OCI-LY1 (cell line): ENCODE results near the gene ATP4A.

Source experiments
- H2AFZ ChIP-seq: fragments of 200-600 bp; sonication (generic), shearing (Covaris generic); 2 replicates; pipeline ENCODE4 v1.6.0; 2014; ENCODE audit warnings: antibody characterized with exemption, mild to moderate bottlenecking, low read length
- H3F3A ChIP-seq: fragments of 200-600 bp; sonication (generic), shearing (Covaris generic); 2 replicates; pipeline ENCODE4 v1.6.0; 2014; ENCODE audit warnings: mild to moderate bottlenecking, antibody characterized with exemption, low read length, moderate library complexity; ENCODE audit not compliant: insufficient read depth
- H3K27ac ChIP-seq: fragments of 200-600 bp; sonication (generic); 2 replicates; pipeline ENCODE4 v1.5.1; 2014; ENCODE audit warnings: low read length, mixed run types, mild to moderate bottlenecking, low read depth; ENCODE audit not compliant: poor library complexity, severe bottlenecking
- H3K27me3 ChIP-seq: fragments of 200-600 bp; sonication (generic); 2 replicates; pipeline ENCODE4 v1.6.0; 2014; ENCODE audit warnings: antibody characterized with exemption, mild to moderate bottlenecking, low read length, moderate library complexity; ENCODE audit not compliant: insufficient read depth
- H3K36me3 ChIP-seq: fragments of 200-600 bp; sonication (generic); 2 replicates; pipeline ENCODE4 v1.6.1; 2014; ENCODE audit warnings: mild to moderate bottlenecking, antibody characterized with exemption, low read length, moderate library complexity, mixed read lengths; ENCODE audit not compliant: insufficient read depth
- H3K4me1 ChIP-seq: fragments of 200-600 bp; sonication (generic); 2 replicates; pipeline ENCODE4 v1.5.1; 2014; ENCODE audit warnings: mild to moderate bottlenecking, low read length, moderate library complexity; ENCODE audit not compliant: insufficient read depth, severe bottlenecking
- H3K4me2 ChIP-seq: fragments of 200-600 bp; sonication (generic), shearing (Covaris generic); 2 replicates; pipeline ENCODE4 v1.6.1; 2014; ENCODE audit warnings: low read length
- H3K4me3 ChIP-seq: fragments of 200-600 bp; sonication (generic); 2 replicates; pipeline ENCODE4 v1.5.1; 2014; ENCODE audit warnings: low read length, low read depth, mild to moderate bottlenecking, mixed read lengths; ENCODE audit not compliant: poor library complexity, severe bottlenecking
- H3K79me2 ChIP-seq: fragments of 200-600 bp; shearing (Covaris generic); 2 replicates; pipeline ENCODE4 v1.6.1; 2016; ENCODE audit warnings: mixed run types, low read length, mixed read lengths; ENCODE audit not compliant: insufficient read depth
- H3K9ac ChIP-seq: fragments of 200-600 bp; sonication (generic), shearing (Covaris generic); 2 replicates; pipeline ENCODE4 v1.6.1; 2014; ENCODE audit warnings: mild to moderate bottlenecking, low read length, mixed read lengths
- H3K9me2 ChIP-seq: fragments of 200-600 bp; sonication (generic), shearing (Covaris generic); 2 replicates; pipeline ENCODE4 v1.6.1; 2014; ENCODE audit warnings: low read depth, mild to moderate bottlenecking, low read length, mixed read lengths
- H3K9me3 ChIP-seq: fragments of 200-600 bp; shearing (Covaris generic); 2 replicates; pipeline ENCODE4 v1.6.1; 2014; ENCODE audit warnings: low read length, mixed read lengths
- H4K20me1 ChIP-seq: fragments of 200-600 bp; sonication (generic), shearing (Covaris generic); 2 replicates; pipeline ENCODE4 v1.6.0; 2016; ENCODE audit warnings: mild to moderate bottlenecking, low read length; ENCODE audit not compliant: insufficient read depth
- EZH2 ChIP-seq: fragments of 200-600 bp; sonication (generic), shearing (Covaris generic); IDR thresholded peaks from 2 replicates; pipeline ENCODE4 v1.8.0; 2017; ENCODE audit warnings: borderline replicate concordance, mixed run types, mild to moderate bottlenecking, antibody characterized with exemption, low read length, moderate library complexity, mixed read lengths
- TF ChIP-seq, protein P1 (sequence below): fragments of 200-600 bp; sonication (generic), shearing (Covaris generic); IDR thresholded peaks from 2 replicates; pipeline ENCODE4 v1.5.1; 2017; ENCODE audit warnings: mild to moderate bottlenecking, antibody characterized with exemption, low read length, moderate library complexity, mixed read lengths

The ATP4A gene

DNA sequence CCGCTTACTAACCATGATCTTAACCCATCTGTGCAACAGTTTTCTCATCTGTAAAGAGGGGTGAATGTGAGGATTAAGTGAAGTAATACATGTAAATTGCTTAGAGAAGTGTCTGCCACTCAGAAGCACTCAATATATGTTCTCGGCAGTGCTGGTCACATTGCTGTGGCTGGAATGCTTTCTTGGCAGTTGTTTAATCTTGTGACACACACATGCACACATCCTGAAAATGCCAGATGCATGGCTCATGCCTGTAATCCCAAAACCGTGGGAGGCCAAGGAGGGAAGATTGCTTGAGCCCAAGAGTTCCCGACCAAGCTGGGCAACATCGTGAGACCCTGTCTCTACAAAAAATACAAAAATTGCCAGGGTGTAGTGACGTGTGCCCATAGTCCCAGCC lies 45.1 kb downstream of the ATP4A start:
- Histone ChIP-seq H2AFZ (no peak overlapping the region), H3K27ac (no peak overlapping the region)

DNA sequence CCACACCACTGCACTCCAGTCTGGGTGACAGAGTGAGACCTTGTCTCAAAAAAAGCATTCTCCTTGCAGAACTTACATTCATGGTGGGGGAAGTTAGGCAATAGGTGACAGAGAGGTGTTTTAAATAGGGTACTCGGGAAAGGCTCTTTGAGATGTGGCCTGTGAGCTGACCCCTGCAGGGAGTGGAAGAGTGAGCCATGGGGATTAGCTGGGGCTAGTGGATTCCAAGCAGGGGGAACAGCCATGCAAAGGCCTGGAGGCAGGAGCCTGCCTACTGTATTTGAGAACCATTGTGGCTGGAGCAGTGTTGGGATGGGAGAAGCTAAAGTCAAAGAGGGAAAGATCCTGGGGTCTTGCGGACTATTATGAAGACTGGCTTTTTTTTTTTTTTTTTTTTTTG lies 46.1 kb downstream of the ATP4A start:
- Histone ChIP-seq H4K20me1 (no peaks in the 10 kb centered on the region), H2AFZ (no peak overlapping the region), H3F3A (no peaks in the 10 kb centered on the region), H3K4me3 (no peak overlapping the region), H3K9me3 (no peaks in the 10 kb centered on the region), H3K9ac (no peak overlapping the region), H3K79me2 (no peaks in the 10 kb centered on the region), H3K4me1 (no peaks in the 10 kb centered on the region), H3K27ac (no peak overlapping the region), H3K9me2 (no peaks in the 10 kb centered on the region), H3K36me3 (no peaks in the 10 kb centered on the region), H3K27me3 (peaks cover 5% of the 10 kb centered on the region; the same call in 1 of the 2 replicates), H3K4me2 (no peak overlapping the region)
- TF ChIP-seq EZH2, result no peak

More for the DNA sequence above, 45.1 kb downstream of the ATP4A start:
- Histone ChIP-seq H3K9me2 (no peaks in the 10 kb centered on the region), H3K9ac (no peak overlapping the region), H3K4me3 (no peak overlapping the region), H3F3A (no peaks in the 10 kb centered on the region), H3K9me3 (no peaks in the 10 kb centered on the region), H4K20me1 (no peaks in the 10 kb centered on the region), H3K36me3 (no peaks in the 10 kb centered on the region), H3K4me2 (no peak overlapping the region), H3K27me3 (0 out of 2 replicates have a peak, but pooled peaks cover 5% of the 10 kb centered on the region), H3K4me1 (no peaks in the 10 kb centered on the region), H3K79me2 (no peaks in the 10 kb centered on the region)
- TF ChIP-seq, protein P1, sequence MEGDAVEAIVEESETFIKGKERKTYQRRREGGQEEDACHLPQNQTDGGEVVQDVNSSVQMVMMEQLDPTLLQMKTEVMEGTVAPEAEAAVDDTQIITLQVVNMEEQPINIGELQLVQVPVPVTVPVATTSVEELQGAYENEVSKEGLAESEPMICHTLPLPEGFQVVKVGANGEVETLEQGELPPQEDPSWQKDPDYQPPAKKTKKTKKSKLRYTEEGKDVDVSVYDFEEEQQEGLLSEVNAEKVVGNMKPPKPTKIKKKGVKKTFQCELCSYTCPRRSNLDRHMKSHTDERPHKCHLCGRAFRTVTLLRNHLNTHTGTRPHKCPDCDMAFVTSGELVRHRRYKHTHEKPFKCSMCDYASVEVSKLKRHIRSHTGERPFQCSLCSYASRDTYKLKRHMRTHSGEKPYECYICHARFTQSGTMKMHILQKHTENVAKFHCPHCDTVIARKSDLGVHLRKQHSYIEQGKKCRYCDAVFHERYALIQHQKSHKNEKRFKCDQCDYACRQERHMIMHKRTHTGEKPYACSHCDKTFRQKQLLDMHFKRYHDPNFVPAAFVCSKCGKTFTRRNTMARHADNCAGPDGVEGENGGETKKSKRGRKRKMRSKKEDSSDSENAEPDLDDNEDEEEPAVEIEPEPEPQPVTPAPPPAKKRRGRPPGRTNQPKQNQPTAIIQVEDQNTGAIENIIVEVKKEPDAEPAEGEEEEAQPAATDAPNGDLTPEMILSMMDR, result no peak
- no peak for TF ChIP-seq EZH2

DNA sequence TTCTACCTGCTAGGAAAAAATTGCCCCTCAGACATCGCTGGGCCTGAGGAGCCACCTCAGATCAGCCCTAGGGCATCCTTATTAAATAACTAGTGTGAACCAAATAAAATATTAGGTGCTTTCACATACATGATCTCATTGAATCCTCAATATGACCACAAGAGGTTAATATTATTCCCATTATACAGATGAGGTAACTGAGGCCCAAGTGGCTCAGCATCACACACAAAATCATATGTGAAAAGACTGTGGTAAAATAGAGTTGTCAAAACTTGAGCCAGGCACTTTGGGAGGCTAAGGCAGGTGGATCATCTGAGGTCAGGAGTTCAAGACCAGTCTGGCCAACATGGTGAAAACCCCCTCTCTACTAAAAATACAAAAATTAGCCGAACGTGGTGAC lies 47.1 kb downstream of the ATP4A start:
- Histone ChIP-seq H3K4me2 (no peak overlapping the region), H3K9me3 (no peaks in the 10 kb centered on the region), H4K20me1 (no peaks in the 10 kb centered on the region), H3K9ac (no peak overlapping the region), H3K27ac (no peak overlapping the region), H3K9me2 (no peaks in the 10 kb centered on the region), H2AFZ (no peak overlapping the region), H3K4me1 (no peaks in the 10 kb centered on the region), H3K27me3 (peaks cover 5% of the 10 kb centered on the region; the same call in 1 of the 2 replicates), H3K4me3 (no peak overlapping the region), H3K36me3 (no peaks in the 10 kb centered on the region), H3F3A (no peaks in the 10 kb centered on the region), H3K79me2 (no peaks in the 10 kb centered on the region)
- TF ChIP-seq, protein P1, result no peak
- TF ChIP-seq EZH2, result no peak

DNA sequence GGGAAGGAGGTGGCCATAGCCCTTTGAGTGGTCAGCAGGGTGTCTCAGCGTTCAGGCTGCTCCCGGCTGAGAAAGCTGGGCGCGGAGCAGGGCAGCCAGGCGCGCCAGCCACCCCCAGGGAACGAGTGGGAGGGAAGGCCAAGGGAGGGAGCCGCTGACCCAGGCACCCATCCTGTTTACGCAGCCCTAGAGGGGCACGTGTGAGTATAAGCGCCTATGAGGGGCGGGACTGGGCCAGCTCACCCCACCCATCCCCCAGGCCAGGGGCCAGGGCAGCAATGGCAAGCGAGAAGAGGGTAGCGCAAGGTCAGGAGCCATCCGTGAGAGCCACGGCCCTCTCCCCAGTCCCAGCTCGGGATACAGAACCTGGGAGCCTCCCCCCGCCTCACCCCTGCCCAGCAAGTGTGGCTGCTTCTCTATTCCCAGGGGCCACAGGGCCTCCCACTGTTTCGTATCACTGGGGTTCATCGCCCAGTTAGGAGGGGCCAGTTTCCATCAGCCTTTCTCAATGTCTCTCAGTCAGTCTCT lies 49.1 kb downstream of the ATP4A start:
- Histone ChIP-seq H3K9me3 (no peaks in the 10 kb centered on the region), H3K79me2 (no peaks in the 10 kb centered on the region), H4K20me1 (no peaks in the 10 kb centered on the region), H3K4me3 (no peak overlapping the region), H2AFZ (no peak overlapping the region), H3K4me1 (no peaks in the 10 kb centered on the region), H3K9me2 (no peaks in the 10 kb centered on the region), H3K27ac (no peak overlapping the region), H3K36me3 (no peaks in the 10 kb centered on the region), H3K27me3 (peaks cover 5% of the 10 kb centered on the region; the same call in 1 of the 2 replicates), H3F3A (no peaks in the 10 kb centered on the region), H3K4me2 (no peak overlapping the region), H3K9ac (no peak overlapping the region)
- TF ChIP-seq EZH2, result no peak
- TF ChIP-seq, protein P1, result no peak
